Stimulated activated CD4-positive, alpha-beta T cell treated with anti-CD3 and anti-CD28 coated beads, Interleukin-4, amount 100 ng/mL, for 48 hours (primary cell): ENCODE measurements around the gene AKNA.
A peak's percentile ranks its signal among the peaks of the same experiment; 100 is the strongest.

Experiments used
- DNase-seq, 2 donors: peaks; one replicate each; pipeline ENCODE4 v3.0.0-alpha.2; 2020; ENCODE audit warnings: low read depth in 2 of 2

The AKNA gene

DNA sequence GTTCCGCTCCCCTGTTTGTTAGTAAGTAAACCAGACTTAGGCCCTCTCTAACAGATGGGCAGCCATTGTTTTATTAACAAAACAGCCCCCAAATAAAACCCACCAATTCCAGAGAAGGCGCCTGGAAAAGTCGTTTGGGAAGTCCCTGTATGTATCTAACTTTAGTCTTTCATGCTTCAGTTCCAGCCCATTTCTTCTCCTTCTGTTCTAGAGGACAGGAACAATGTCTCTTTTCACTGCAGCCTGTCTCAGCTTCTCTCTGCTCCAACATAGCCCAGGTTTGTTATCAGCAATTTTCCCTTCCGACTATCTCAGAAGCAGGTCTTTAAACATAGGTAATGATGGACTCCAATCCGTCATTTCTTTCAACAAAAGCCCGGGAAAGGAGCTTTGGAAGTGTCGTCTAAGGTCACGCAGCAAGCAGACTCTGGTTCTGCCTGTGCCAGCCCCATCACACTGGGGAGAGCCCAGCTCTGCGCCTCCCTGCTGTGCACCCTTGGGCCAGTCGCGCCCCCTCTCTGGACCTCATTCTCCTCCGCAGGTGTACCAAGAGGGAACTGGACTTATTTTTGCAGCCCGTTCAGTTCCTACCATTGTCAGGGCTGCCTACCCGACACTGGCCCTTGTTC is 9.6 kb upstream of the AKNA start:
- DNase-seq, result no peak

DNA sequence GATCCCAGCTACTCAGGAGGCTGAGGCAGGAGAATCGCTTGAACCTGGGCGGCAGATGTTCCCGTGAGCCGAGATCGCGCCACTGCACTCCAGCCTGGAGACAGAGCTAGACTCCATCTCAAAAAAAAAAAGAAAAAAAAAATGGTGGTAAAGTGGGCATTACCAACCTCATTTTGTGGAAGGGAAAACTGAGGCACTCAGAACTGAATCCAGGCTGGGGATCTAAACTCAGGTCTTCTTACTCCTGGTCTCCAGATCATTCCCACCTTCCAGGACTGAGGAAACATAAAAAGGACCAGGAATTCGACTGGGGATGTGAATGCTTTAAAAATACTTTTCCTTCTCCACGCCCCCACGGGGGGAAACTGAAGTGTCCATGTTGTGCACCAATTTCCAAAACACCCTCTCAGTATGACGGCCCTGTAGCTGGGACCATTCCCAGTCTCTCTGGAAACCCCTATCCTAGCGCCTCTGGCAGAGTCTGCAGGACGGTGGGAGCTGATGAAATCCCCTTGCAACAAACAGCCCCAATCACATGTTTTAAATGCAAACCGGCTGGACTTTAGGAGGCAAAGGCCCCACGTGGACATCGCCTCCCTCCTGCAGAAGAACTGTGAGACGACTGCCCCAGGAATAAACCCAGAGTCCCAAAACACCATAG is 8.9 kb upstream of the AKNA start:
- no peak for DNase-seq

DNA sequence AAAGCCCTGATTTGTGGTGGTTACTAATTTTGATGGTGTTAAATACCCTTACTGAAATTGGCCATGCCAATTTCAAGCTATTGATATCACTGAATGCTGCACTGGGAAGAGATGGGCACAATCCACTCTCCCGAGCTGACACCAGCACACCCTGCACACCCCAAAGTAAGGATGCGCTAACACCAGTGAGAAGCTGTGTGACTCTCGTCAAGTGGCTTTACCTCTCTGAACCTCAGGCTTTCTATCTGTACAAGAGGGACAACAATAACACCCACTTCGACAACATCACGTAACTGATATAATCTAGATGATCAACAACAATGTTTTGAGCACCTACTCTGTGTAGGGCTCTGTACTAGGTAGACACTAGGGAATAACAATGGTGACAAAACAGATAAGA is 8.0 kb upstream of the AKNA start:
- DNase-seq, result no peak

DNA sequence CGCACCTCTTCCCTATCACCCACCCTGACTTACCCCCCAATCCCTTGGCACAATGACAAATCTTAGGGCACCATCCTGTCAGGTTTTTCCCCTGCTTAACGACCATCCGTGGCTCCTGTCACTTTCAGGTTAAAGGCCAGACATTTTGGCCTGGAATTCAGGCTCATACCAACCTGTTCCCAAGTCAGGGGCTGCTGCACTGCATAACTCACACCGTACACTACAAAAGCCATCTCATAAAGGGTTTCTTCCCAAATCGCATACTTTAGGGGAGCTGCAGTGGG is 7.5 kb upstream of the AKNA start:
- no peak for DNase-seq

DNA sequence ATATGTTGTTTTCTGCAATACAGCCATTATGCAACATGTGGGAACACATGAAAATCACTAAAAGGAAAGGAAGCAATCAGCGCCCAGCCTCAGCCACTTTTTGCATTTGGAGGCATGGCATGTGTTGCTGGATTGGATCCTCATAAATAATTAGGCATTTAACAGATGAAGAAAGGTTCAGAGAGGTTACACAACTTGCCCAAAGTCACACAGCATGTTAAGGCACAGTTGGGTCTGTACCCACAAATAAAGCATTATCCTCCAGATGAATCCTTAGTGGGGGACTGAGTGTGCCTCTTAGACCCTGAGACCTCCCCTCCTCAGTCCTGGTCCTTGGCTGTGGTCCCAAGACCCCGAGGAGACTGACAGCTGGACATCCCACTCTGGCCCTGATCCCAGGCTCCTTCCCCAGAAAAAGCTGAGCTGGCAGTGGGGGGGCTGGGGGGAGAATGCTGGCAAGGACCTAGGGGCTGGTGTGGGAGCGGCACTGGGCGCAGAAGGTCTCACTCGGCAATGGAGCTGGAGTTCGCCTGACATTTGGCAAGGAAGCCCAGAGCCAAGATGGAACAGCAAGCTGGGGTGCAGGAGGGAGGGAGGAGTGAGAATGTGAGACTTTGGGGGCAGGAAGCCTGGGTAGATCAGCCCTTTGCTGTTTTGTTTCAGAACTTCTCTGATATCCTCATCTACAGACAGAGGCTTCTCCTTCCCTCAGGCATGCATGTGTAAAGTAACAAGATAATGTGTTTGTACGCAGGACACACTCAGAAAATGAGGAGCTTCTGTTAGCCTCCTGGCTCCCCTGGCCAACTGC is 6.9 kb upstream of the AKNA start:
- no peak for DNase-seq

DNA sequence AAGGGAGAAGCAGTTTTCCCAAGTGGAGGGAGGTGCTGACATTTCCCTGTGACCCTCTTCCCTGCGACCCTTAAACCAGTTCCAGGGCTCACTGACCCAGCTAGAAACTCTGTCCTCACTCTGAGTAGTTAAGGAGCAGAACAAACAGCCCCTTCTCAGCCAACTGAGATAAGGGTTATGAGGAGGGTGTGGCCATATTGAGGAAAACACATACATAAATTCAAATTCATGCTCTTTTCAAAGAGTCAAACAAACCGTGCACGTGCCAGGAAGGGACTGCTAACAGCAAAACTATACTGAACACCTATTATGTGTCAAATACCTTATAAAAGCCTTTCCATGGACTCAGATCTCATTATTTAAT is 4.9 kb upstream of the AKNA start:
- DNase-seq, result no peak

DNA sequence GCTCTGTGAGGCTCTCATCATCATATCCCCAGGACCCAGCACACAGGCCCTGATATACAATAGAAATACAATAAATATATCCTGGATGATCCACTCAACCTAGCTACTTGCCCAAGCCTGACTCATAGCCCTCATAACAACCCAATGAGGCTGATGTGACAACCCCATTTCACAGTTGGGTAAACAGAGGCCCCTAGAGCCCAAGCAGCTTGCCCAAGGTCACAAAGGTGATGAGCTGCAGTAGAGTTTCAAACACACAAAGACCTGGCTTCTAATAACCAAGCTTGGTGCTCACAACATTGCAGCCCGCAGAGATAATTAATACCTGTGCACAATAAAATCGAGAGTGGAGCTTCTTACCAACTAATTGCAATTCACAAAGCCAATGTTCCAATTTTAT is 3.2 kb upstream of the AKNA start:
- no peak for DNase-seq

DNA sequence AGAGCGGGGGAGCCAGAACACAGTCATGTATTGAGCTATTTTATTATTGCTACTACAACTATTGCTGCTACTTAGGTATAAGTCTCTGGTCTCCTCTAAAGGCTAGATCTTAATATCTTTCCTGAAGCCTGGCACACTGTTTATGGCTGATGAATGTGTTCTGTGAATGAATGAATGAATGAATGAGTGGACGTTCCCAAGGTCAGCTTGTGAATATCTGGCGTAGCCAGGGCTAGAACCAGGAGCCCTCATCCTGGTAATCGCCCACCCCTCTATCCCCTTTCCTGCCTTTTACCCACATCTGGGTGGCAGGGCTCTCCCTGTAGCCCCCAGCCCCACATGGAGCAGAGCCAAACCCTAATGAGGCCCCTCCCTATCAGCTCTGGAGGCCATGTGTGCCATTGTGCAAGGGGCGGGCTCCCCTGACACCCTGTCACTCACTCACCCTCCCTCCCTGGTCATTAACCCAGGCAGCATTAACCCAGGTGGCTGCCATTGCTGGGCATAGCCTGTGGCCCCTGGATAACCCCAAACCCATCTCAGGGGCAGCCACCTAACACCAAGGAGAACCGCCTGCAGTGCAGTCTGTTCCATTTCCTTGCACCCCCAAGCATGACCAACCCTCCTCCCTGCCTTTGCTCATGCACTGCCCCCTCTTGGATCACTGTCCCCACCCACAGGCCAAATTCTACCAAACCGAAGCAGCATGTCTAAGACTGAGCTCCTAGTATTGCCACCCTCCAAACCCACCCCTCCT is 2.0 kb upstream of the AKNA start:
- DNase-seq, result no peak

DNA sequence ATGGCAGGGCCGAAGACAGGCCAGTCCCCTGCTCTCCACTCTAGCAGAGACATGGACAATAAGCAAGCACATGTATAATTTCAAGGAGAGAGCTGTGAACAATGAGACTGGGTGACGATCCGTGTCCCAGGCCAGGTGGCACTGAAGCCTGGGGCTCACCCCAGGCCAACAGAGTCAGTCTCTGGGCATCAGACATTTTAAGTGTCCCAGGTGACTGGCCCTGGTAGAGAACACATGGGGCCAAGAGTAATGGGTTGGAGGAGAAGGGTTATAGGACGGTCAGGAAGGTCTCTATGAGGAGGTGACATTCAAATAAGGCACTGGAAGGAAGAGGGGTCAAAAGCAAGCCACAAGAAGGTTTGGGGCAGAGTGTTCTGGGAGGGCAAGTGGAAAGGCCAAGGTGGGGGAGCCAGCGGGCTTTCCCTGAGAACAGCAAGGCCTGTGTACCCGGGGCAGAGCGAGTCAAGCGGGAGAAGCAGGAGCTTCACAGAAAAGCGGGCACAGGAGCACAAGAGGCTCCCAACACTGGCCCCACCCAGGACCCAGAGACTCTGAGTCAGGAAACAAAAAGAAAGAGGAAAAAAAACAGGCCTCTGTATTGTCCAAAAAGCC is 1.1 kb upstream of the AKNA start:
- DNase-seq, result no peak

DNA sequence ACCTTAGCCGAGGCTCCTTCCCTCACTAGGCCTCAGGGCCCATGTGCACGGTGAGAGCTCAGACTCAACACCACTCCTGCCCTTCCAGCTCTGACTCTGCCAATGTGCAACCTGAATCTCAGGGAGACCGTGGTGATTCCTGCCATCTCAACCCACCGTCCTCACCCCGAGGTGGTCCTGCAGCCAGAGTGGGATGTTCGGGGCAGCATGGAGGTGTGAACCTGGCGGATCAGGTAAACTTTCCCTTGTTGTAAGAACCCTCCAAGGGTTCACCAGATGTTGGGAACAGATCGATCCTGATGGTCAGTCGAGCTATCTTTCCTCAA is 538 bp upstream of the AKNA start:
- DNase-seq, result no peak

DNA sequence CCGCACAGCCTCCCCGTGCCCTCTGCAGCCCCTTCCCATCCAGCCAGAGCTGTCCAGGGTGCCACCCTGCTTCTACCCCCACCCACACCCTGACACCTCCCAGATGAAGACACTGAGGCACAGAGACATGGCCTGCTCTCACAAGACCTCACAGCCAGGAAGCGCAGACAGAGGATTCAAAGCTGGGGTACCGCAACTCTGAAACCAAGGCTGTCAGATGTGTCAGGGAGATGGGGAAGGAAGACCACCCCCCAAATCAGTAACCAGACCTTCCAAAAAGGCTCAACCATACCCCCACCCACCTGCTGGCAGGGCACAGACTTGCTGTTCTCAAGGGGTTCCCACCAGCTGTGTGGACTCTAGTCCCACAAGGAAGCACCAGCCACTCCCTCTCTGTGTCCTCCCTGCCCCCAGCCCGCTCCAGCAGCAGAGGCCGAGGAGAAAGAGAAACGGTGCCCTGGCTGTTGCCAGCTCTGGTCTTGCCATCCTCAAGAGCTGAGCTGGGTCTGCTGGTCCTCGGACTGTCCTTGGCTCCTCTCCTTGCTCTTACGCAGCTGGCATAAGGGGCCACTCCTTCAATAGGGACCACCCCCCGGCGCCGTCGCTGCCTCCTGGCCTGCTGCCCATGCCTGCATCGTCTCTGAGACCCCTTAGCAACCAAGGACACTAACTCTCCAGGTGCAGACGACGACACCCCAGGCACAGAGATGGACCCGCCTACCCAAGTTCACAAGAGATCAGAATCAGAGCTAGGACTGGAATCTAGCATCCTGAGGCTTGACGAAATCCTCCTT is 699 bp downstream of the AKNA start:
- no peak for DNase-seq

DNA sequence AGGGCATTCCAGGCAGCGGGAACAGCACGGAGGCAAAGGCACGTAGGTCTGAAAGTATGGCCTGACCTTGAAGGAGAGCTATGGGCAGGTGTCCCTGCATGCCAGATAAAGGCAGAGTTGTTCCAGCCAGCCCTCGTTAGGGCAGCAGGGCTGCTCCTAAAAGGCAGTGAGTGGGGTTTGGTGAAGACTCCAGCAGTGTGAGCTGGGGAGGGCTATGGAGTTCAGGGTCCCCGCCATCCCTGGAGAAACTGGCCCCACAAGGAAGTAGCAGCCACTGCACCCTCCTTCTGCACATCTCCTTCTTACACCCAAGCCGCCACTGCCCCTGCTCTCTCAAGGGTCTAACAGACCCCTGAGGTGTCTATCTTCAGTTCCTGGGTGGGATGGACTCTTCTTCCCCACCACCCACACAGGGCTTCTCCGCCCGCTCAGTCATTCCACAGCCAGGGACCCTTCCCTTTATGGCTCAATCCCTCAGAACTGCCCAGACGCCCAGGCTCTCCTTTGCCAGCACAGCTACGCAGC is 1.4 kb downstream of the AKNA start:
- no peak for DNase-seq

DNA sequence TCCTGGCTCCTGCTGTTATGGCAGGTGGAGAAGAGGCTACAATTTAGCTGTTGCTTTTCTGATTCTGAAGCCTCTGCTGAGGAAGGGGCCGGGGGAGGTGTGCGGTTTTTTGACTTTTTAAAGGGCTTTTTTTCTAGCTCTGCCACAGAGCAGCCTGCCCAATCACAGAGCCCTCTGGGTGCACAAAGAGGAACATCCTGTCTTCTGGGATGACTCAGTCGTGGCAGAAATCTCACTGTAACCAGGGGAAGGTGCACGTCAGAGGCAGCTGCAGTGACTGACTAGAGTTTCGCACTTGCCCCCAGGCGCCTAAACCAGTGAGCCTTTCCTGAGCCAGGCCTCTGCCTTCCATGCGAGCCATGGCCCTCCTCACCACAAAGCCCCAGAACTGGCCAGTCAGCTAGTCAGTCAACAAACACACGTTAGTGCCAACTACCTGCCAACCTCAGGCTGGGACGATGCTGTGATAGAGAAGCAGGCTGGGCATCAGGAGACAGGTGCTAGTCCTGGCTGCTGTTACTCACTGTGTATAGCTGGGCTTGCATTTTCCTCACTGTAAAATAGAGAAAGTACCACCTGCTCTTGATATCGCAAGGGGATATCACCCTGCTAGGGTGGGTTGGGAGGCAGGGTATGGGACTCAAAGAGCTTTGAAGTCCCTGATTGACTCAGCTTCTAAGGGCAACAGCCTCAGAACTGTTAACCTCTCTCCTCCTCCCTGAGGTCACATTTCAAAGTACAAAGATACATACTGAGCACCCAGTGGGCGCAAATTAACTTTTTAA is 2.2 kb downstream of the AKNA start:
- DNase-seq, result peak; percentile 74 to 85

DNA sequence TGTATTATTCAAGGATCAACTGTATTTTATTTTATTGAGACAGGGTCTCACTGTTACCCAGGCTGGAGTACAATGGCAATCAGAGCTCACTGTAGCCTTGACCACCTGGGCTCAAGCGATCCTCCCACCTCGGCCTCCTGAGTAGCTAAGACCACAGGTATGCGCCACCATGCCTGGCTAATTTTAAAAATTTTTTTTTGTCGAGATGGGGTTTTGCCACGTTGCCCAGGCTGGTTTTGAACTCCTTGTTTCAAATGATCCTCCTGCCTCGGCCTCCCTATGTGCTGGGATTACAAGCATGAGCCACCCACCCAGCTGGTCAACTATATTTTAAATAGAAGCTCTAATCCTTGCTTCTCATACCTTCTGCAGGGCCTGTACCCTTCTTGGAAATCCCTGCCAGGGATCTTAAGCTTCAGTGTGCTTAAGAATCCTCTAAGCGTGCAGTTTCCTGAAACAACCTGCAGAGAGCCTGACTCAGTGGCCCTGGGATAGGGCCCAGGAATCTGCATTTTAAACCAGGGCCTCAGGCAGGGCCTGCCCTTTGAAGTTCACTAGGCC is 2.9 kb downstream of the AKNA start:
- DNase-seq, result no peak

DNA sequence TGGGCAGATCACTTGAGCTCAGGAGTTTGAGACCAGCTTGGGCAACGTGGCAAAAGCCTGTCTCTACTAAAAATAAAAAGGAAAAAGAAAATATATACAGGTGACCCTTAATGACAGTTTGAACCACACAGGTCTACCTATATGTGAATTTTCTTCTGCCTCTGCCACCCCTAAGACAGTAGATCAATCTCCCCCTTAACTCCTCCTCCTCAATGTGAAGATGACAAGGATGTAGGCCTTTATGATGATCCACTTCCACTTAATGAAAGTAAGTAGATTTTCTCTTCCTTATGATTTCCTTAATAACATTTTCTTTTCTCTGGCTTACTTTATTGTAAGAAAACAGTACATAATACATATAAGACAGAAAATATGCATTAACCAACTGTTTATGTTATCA is 3.4 kb downstream of the AKNA start:
- DNase-seq, result no peak

DNA sequence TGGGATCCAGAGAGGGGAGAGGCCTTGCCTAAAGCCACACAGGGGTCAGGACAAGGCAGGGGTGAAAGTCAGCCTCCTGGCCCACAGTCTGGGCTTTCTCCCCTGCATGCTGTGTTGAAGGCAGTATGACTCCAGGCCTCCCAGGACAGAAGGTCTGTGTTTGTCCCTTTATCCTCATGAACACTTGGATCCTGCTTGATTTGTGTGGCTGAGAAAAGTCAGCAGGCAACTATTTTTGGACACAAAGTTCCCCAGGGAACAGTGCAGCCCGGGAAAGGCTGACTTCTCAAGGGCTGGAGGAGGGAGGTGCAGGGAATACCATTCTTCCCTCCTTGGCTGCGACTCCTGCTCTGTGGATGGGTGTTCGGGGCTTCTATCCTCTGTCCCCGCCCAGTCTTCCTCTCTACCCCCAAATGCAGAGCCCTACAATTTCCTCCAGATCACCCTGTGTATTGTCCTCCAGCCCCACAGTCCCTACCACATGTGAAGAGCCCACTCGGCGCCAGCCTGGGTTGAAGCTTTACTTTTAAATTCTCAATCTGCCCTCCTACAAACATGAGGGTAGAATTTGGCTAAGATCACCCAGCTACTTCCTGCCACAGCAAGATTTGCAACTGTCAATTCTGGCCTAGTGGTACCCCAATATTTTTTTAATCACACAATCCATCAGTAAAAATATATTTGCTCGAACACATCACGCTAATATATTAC is 4.1 kb downstream of the AKNA start:
- no peak for DNase-seq

DNA sequence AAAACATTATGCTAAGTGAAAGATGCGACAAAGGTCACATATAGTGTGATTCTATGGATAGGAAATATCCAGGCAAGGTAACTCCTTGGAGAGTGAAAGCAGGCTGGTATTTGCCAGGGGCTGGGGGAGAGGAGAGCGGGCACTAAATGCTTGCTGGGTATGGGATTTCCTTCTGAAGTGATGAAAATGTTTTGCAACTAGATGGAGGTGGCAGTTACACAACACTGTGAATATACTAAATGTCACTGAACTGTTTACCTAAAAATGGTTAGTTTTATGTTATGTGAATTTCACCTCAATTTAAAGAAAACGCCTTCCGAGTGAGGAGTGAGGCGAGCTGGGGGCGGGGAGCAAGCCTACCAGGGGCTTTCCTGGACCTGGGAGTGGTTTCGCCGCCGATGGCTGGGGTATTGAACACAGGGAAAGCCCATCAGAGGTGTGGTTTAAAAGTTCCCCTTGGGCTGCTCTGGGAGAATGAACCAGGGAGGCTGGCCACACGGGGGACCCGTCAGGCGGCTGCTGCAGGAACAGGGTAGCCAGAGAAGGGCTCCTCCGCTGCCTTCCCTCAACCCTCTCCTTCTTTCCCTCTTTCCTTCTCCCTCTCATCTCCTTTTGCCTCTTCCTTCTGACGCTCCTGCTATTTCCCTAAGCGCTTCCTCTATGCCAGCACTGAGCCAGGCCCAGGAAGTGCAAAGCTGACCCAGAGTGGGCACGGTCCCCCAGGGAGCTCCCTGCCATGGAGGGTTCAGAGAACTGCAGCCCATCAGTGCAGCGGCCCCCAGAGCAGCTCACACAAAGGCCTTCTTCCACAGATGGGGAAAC is 4.9 kb downstream of the AKNA start:
- DNase-seq, result peak; percentile 45 to 67

DNA sequence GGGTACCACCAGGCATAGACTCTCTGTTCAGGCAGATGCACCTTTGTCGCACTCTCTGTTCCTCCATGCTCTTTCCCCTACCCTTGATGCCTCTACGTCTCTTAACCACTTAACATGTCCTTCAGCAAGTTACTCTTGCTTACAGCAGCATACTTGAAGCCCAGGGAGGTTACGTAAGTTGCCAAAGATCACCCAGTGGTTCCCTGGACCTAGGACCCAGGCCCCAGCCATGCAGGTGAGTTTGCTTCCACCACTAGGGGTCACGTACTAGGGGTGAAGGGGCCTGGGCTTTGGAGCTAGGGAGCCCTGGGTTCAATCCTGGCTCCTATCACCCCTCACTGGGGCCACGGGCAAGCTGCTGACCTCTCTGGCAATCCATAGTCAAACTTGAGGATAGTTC is 8.9 kb downstream of the AKNA start:
- no peak for DNase-seq

DNA sequence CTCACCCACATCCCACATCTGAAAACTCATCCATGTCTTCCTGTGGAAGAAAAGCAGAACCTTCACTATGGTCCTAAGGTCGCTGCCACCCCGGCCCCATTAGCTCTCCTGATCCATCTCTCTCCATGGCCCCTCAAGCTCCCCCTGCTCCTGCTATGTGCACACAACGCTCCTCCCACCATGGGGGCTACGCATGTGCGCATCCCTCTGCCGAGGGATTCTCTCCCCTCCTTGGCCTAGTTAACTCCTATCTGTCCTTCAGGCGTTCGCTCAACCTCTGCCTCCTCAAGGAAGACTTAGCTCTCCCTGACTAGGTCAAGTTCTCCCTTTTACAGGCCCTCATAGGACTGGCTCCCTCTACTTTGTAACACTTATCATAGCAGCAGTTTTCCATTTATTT is 9.8 kb downstream of the AKNA start:
- DNase-seq, result no peak
